ENCODE data around the gene SIM2.

SIM2 gene

GRCh38 chr21:36686955-36687354 is 12.0 kb upstream of the SIM2 start:
- no peak for DNase-seq

- no peak for DNase-seq
Measured at GRCh38 chr21:36688324-36688723, 10.6 kb upstream of the SIM2 start.

- DNase-seq: no peak
Measured at GRCh38 chr21:36689324-36689723, 9.6 kb upstream of the SIM2 start.

- no peak for DNase-seq
Measured at GRCh38 chr21:36690628-36691554, 8.0 kb upstream of the SIM2 start.

GRCh38 chr21:36691555-36692041 is 7.3 kb upstream of the SIM2 start:
- no peak for DNase-seq

GRCh38 chr21:36692114-36692834 is 6.6 kb upstream of the SIM2 start:
- no peak for DNase-seq

GRCh38 chr21:36692835-36693488 is 6.0 kb upstream of the SIM2 start:
- no peak for DNase-seq

- no peak for DNase-seq
Measured at GRCh38 chr21:36693489-36694030, 5.4 kb upstream of the SIM2 start.

- DNase-seq: no peak
Measured at GRCh38 chr21:36694031-36694515, 4.8 kb upstream of the SIM2 start.

GRCh38 chr21:36694593-36695282 is 4.2 kb upstream of the SIM2 start:
- DNase-seq: no peak

GRCh38 chr21:36695283-36695634 is 3.7 kb upstream of the SIM2 start:
- DNase-seq: no peak

GRCh38 chr21:36695671-36696389 is 3.1 kb upstream of the SIM2 start:
- DNase-seq: no peak

GRCh38 chr21:36696390-36697059 is 2.4 kb upstream of the SIM2 start:
- DNase-seq: no peak

GRCh38 chr21:36697060-36697850 is 1.7 kb upstream of the SIM2 start:
- DNase-seq: no peak

GRCh38 chr21:36697851-36698384 is 997 bp upstream of the SIM2 start:
- no peak for DNase-seq

- DNase-seq: no peak
Measured at GRCh38 chr21:36698385-36698980, 432 bp upstream of the SIM2 start.

- DNase-seq: no peak
Measured at GRCh38 chr21:36699546-36700294, 805 bp downstream of the SIM2 start.

GRCh38 chr21:36700295-36700970 is 1.5 kb downstream of the SIM2 start:
- no peak for DNase-seq

Data from SW 1271 (cell line).